GM18909 (cell line): ENCODE results near the gene IL22RA1.

Source experiments
- ATAC-seq: cut with Tn5 transposase; IDR thresholded peaks from one replicate; pipeline ENCODE4 v1.9.1; 2021; ENCODE audit warnings: mild to moderate bottlenecking; ENCODE audit not compliant: unreplicated experiment, poor library complexity

The IL22RA1 gene

DNA sequence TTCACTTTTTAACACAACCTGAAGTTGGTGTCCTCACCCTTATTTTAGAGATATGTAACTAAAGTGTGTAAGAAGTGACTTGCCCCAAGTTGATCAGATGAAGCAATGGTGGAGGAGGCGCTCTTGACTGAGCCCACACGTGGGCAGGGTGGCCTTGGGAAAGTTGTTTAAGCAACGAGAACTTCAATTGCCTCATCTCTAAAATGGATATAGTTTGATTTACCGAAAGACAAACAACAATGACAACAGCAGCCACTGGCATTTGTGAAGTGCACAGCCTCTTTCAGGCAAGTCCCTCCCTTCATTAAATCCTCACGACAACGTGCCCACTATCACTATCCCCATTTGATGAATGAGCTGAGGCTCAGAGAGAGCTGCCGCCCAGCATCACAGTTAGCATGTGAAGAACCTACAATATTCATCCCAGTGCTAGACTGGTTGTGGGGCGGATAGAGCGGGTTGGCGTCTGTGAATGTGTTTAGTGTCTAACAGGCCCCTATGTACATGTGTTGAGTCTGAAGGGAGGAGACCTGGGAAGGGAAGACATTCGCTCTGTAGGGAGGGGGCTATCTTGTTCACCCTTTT is 3.0 kb downstream of the IL22RA1 start:
- no peak for ATAC-seq

GRCh38 chr1:24139222-24139489 is 3.8 kb downstream of the IL22RA1 start:
- no peak for ATAC-seq

GRCh38 chr1:24138476-24139221 is 4.3 kb downstream of the IL22RA1 start:
- ATAC-seq = no peak

GRCh38 chr1:24136956-24137539 is 5.9 kb downstream of the IL22RA1 start:
- no peak for ATAC-seq

DNA sequence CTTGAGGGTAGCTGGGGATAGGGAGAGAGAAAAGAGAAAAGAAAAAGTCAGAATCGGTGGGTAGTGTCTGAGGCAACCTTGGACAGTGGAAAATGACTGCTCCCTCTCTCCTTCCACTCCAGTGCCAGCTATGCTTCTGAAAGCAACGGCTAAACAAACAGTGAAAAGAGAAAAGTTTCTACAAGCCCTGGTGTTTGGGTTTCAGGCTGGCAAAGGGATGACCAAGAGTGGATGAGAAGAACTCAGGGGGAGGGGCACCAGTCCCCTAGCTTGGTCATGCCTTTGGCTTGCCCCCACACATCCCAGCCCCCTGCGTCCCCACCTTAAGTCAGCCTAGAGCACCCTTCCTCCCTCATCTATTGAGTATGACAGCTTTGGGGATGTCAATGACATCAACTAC is 8.6 kb downstream of the IL22RA1 start:
- no peak for ATAC-seq

GRCh38 chr1:24133819-24134218 is 9.1 kb downstream of the IL22RA1 start:
- ATAC-seq = no peak

DNA sequence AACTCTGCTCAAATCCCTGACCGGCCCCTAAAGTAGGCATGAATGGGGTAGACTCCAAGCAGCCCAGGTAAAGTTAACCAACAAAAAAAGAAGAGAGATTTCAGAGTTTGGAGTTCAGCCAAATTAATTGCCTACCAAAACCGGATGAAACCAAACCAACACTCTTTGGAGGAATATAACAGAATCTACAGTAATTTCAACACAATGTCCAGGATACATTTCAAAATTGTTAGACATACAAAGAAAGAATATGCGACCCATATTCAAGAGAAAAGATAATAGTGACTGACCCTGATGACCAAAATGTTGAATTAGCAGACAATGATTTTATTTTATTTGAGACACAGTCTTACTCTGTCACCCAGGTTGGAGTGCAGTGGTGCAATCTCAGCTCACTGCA is 12.6 kb downstream of the IL22RA1 start:
- ATAC-seq = no peak

- no peak for ATAC-seq
These were observed 15.1 kb downstream of the IL22RA1 start for GRCh38 chr1:24127801-24128363.

DNA sequence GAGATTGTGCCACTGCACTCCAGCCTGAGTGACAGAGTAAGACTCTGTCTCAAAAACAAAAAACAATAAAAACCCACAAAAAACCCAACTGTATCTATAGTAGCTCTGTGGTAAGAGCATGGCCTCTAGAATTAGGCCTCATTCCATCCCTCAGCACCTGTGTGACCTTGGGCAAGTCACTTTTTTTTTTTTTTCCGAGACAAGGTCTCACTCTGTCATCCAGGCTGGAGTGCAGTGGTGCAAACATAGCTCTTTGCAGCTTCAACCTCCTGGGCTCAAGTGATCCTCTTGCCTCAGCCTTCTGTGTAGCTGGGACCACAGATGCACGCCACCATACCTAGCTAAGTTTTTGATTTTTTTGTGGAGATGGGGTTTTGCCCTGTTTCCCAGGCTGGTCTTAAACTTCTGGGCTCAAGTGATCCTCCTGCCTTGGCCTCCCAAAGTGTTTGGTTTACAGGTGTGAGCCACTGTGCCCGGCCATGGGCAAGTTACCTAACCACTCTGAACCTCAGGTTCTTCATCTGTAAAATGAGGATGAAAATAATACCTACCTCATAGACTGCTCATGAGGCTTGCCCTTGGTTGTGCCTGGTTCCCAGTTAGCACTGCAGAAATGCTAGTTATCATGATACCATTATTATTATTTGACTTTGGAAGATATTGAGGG is 15.7 kb downstream of the IL22RA1 start:
- no peak for ATAC-seq

DNA sequence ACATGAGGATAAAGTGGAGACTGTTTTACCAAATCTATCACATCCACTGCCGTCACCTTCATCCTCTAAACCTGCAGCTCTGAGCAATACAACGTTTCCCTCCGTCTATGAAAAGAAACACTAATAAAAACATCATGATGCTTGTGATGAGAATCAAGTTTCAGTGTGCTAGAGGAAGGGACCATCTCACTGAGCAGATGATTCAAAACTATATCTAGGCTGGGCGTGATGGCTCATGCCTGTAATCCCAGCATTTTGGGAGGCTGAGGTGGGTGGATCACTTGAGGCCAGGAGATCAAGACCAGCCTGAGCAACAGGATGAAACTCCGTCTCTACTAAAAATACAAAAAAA is 16.3 kb downstream of the IL22RA1 start:
- ATAC-seq = no peak

DNA sequence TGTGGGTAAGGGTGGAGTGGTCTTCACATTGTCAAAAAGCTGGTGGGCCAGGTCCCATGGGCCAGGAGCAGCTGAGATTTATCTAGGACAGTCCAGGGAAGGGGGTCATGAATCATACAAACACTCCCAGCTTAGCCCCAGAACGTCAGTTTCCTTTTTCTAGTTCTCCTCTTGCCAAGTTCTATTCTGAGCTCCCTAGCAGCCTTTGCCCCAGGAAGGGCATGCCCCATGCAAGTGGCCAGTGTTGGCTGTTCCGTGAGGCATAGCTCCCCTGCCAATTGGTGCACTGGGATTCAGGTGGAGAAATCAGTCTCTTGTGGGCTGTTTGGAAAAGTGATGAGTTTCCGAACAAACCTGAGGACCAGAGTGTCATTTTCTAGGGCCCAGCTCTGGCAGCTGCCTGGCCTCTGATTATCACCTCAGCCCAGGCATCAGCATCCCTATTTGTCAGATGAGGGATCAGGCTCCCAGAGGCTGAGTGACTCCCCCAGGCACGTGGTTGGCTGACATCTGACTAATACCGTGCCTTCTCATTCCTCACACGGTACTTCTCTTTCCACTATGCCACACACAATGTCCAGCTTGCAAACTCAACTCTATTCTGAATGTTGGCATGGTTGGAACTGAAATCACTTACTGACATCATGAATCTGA is 16.8 kb downstream of the IL22RA1 start:
- no peak for ATAC-seq

DNA sequence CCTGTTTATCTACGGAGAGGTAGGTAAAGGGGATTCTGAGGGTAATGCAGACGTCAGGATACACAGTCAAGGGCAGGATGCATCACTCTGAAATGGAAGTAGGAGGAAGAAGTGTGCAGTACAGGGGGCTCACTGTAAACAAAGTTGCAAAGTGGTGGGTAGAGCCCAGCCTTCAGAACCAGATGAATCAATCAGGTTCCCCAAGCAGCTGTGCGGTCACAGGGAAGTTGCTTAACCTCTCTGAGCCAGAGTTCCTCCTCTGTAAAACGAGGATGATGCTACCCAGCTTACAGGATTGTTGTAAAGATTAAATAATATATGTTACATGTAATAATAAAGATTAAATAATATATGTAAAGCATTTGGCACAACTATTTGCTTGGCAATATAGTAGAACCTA is 17.5 kb downstream of the IL22RA1 start:
- no peak for ATAC-seq

- ATAC-seq = no peak
These were observed 18.0 kb downstream of the IL22RA1 start for GRCh38 chr1:24124980-24125379.

- no peak for ATAC-seq
These were observed 19.3 kb downstream of the IL22RA1 start for GRCh38 chr1:24123611-24124010.

GRCh38 chr1:24122776-24123175 is 20.2 kb downstream of the IL22RA1 start:
- no peak for ATAC-seq

GRCh38 chr1:24121406-24121805 is 21.5 kb downstream of the IL22RA1 start:
- no peak for ATAC-seq

GRCh38 chr1:24120965-24121364 is 22.0 kb downstream of the IL22RA1 start:
- no peak for ATAC-seq

DNA sequence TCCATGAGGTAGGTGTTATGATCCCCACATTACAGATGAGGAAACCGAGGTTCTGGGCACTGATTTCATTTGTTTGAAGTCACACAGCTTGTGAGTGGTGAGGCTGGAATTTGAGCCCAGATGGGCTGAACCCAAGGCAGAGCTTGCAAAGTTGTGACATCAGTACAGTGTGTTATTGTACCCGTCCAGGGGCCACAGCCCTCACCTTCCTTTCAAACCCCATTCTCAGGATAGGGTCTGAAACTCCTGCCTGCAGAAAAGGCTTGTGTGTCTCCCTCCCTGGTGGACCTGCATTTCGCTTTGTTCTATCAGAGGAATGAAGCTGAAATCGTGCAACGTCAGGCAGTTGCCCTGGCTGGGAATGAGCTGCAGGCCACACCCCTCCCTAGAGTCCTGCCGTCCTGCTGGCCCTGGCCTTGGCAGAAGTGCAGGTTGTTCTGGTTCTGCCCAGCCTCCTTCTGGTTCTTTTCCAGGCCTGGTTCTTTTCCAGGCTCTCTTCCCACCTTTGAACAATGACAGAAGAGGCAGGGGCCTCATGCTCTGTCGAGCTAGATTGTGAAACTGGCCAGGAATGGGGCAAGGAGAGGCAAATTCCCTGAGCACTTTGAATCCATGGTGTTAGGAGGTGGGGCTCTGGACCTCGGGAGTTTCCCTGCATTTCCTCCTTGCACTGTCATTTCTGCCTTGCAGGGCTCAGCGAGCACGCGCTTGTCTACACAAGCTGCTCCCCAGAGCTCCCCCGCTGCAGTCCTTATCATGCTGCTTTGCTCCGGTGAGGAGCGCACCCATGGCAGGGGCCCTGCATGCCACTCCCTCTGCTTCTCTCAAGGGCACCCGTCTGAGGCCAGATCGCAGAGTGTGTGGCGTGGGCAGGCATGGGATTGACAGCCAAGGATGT is 22.8 kb downstream of the IL22RA1 start:
- no peak for ATAC-seq

DNA sequence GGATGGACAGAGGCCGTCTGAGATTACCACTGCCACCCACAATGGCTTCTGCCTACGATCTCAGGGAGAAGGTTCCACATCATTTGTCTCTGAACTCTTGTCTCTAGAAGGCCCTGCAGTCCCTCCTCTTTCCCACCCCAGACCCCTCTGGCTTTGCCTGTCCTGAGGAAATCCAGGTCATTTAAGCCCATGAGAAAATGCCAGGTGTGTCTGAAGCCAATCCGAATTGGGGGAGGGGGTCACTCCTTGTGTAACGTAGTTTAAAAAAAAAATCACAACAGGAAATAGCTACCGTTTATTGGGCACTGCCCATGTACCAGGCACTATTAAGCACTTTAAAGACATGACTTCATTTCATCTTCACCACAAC is 23.5 kb downstream of the IL22RA1 start:
- no peak for ATAC-seq
